HCT116 (cell line): ENCODE results near the gene PXDN. TPM values are rescaled to one million over a fixed set of nuclear protein-coding genes. Genes with fewer than 3 reads are reported as not detected.

ENCODE experiments used
- ATAC-seq: fragments of 200-7000 bp; cut with Tn5 transposase; 2 replicates; pipeline ENCODE4 v1.9.1; 2020; ENCODE audit warnings: mild to moderate bottlenecking, moderate library complexity
- BruUV-seq: library from RNA; stranded (reverse); fragments of 400-500 nt; replicated peaks from 2 replicates; lab custom pipeline; 2021; lab: Mats Ljungman, UMichigan
- CTCF ChIA-PET: fragments of 300-600 bp; sonication (Branson Sonifier 250); formaldehyde crosslinking; loops from one replicate; lab custom pipeline; 2021; ENCODE audit warnings: antibody characterized with exemption; lab: Charles Lee
- POLR2A ChIA-PET: fragments of 300-600, 350-600 bp; sonication (Branson Sonifier 250); formaldehyde crosslinking; loops from one replicate; lab custom pipeline; 2021; ENCODE audit warnings: antibody characterized with exemption; lab: Charles Lee
- RAD21 ChIA-PET, 2 experiments: fragments of 300-600 bp; sonication (Branson Sonifier 250); formaldehyde crosslinking; loops; one replicate each; lab custom pipeline; 2023; ENCODE audit warnings: low total read pairs in 2 of 2; ENCODE audit not compliant: uncharacterized antibody in 2 of 2, unreplicated experiment in 2 of 2, low non-redundant PET in 1 of 2; lab: Charles Lee
- DNase-seq: peaks from one replicate; pipeline ENCODE4 v3.0.0-alpha.2; 2010; ENCODE audit warnings: low read depth, low spot score
- H2AFZ ChIP-seq: fragments of 200-600 bp; shearing (Covaris generic), sonication (generic); 2 replicates; pipeline ENCODE4 v1.6.1; 2017; ENCODE audit warnings: low read depth, mixed run types, mixed read lengths, antibody characterized with exemption, low read length; ENCODE audit not compliant: poor library complexity, severe bottlenecking
- H3K27ac ChIP-seq: 2 replicates; pipeline ENCODE4 v1.5.1; 2012; ENCODE audit warnings: low read depth, low read length
- H3K27me3 ChIP-seq: fragments of 200-600 bp; sonication (generic); 2 replicates; pipeline ENCODE4 v1.6.1; 2016; ENCODE audit warnings: mixed run types, low read length, mixed read lengths; ENCODE audit not compliant: insufficient read depth
- H3K36me3 ChIP-seq, 2 experiments: fragments of 200-500 bp in 1 of 2; fragments of 200-600 bp in 1 of 2; sonication (Bioruptor generic) in 1 of 2; sonication (generic) in 1 of 2; 2 replicates each; pipeline versions ENCODE4 v1.5.1 to v1.6.1; 2014 to 2016; ENCODE audit warnings: low read length in 2 of 2, inconsistent platforms in 1 of 2, mixed read lengths in 1 of 2, mixed run types in 1 of 2; ENCODE audit not compliant: insufficient read depth in 2 of 2, control insufficient read depth in 1 of 2
- H3K4me1 ChIP-seq, 2 experiments: fragments of 200-600 bp in 1 of 2; sonication (generic) in 1 of 2; 2 replicates each; pipeline versions ENCODE4 v1.5.1 to v1.6.1; 2012 to 2017; ENCODE audit warnings: low read length in 2 of 2, inconsistent platforms in 1 of 2, mild to moderate bottlenecking in 1 of 2, mixed read lengths in 1 of 2, mixed run types in 1 of 2, moderate library complexity in 1 of 2; ENCODE audit not compliant: insufficient read depth in 2 of 2, control insufficient read depth in 1 of 2
- H3K4me2 ChIP-seq: fragments of 200-600 bp; sonication (generic); 2 replicates; pipeline ENCODE4 v1.6.1; 2017; ENCODE audit warnings: mixed run types, low read length, mixed read lengths
- H3K4me3 ChIP-seq, 2 experiments: fragments of 200-600 bp in 1 of 2; sonication (generic) in 1 of 2; replicated peaks in 1 of 2; 2 replicates each; pipeline ENCODE4 v1.5.1; 2011 to 2016; ENCODE audit warnings: low read length in 2 of 2, control low read depth in 1 of 2, low read depth in 1 of 2, mild to moderate bottlenecking in 1 of 2, mixed read lengths in 1 of 2, mixed run types in 1 of 2
- H3K79me2 ChIP-seq: fragments of 200-600 bp; sonication (generic); 2 replicates; pipeline ENCODE4 v1.6.1; 2017; ENCODE audit warnings: mild to moderate bottlenecking, mixed run types, low read length, moderate library complexity, mixed read lengths; ENCODE audit not compliant: insufficient read depth
- H3K9ac ChIP-seq: fragments of 200-600 bp; sonication (generic); 2 replicates; pipeline ENCODE4 v1.6.1; 2016; ENCODE audit warnings: low read length, mixed read lengths
- H3K9me2 ChIP-seq: fragments of 200-600 bp; sonication (generic), shearing (Covaris generic); 2 replicates; pipeline ENCODE4 v1.6.1; 2017; ENCODE audit warnings: mixed run types, mild to moderate bottlenecking, moderate library complexity; ENCODE audit not compliant: insufficient read depth
- H3K9me3 ChIP-seq, 2 experiments: fragments of 200-500 bp in 1 of 2; fragments of 200-600 bp in 1 of 2; sonication (Bioruptor generic) in 1 of 2; sonication (generic) in 1 of 2; 2 replicates each; pipeline ENCODE4 v1.6.1; 2014 to 2017; ENCODE audit warnings: low read length in 2 of 2, mixed read lengths in 2 of 2, inconsistent platforms in 1 of 2, low read depth in 1 of 2, mild to moderate bottlenecking in 1 of 2, mixed run types in 1 of 2, moderate library complexity in 1 of 2; ENCODE audit not compliant: control insufficient read depth in 1 of 2, insufficient read depth in 1 of 2
- H4K20me1 ChIP-seq: fragments of 200-600 bp; sonication (generic), shearing (Covaris generic); 2 replicates; pipeline ENCODE4 v1.6.1; 2017; ENCODE audit warnings: mixed run types, mild to moderate bottlenecking, moderate library complexity; ENCODE audit not compliant: insufficient read depth
- JUND ChIP-seq: IDR thresholded peaks from 2 replicates; pipeline ENCODE4 v1.6.1; 2012
- MAX ChIP-seq: IDR thresholded peaks from 2 replicates; pipeline ENCODE4 v1.6.1; 2012
- POLR2A ChIP-seq: IDR thresholded peaks from 2 replicates; pipeline ENCODE4 v1.7.0; 2011; ENCODE audit warnings: borderline replicate concordance; ENCODE audit not compliant: insufficient read depth, insufficient read length; ENCODE audit errors: extremely low read depth
- ZBTB33 ChIP-seq: IDR thresholded peaks from 2 replicates; pipeline ENCODE4 v1.6.1; 2011; ENCODE audit warnings: mild to moderate bottlenecking, low read length, moderate library complexity; ENCODE audit not compliant: insufficient replicate concordance; ENCODE audit errors: extremely low read depth
- ZFX ChIP-seq: fragments of 450-650 bp; IDR thresholded peaks from 2 replicates; pipeline ENCODE4 v1.6.1; 2017
- intact Hi-C: fragments of 100-400 bp; cut with micrococcal nuclease; formaldehyde crosslinking; loops from 2 replicates; pipeline ENCODE4 v1.10.0; 2022
- total RNA-seq: library from RNA; stranded (reverse); gene quantifications from one replicate; pipeline ENCODE4 v1.2.1, GENCODE V29; 2021; ENCODE audit not compliant: unreplicated experiment

The PXDN gene
- total RNA-seq, 1 experiment from 2014 or later: 10.7 TPM

GRCh38 chr2:1586923-1587840 is 157.1 kb downstream of the PXDN start (continued):
- no peak for TF ChIP-seq POLR2A

- ATAC-seq (no peak), DNase-seq (no peak)
- POLR2A ChIA-PET: no interaction called here
- RAD21 ChIA-PET: no interaction called here
- H3K36me3 ChIP-seq: no peaks in the 10 kb centered on the region
- no peaks in the 10 kb centered on the region for H4K20me1 ChIP-seq
- intact Hi-C loops: no loop called here
- no peaks in the 10 kb centered on the region for H3K9me3 ChIP-seq
- no TSS peak for BruUV-seq
- no peak overlapping the region for H3K9ac ChIP-seq
- no peaks in the 10 kb centered on the region for H3K9me2 ChIP-seq
- H3K79me2 ChIP-seq: no peaks in the 10 kb centered on the region
- H3K27me3 ChIP-seq: peaks cover 51% of the 10 kb centered on the region
- H2AFZ ChIP-seq: no peak overlapping the region
- H3K4me3 ChIP-seq: no peak overlapping the region
- no peak overlapping the region for H3K27ac ChIP-seq
- no peak overlapping the region for H3K4me2 ChIP-seq
- no peaks in the 10 kb centered on the region for H3K4me1 ChIP-seq
- CTCF ChIA-PET: no interaction called here
- TF ChIP-seq ZBTB33: no peak
- TF ChIP-seq ZFX: no peak
- TF ChIP-seq MAX: no peak
- no peak for TF ChIP-seq JUND
- TF ChIP-seq, all 23 proteins: peak for 0
Observed at GRCh38 chr2:1586251-1586922, 157.9 kb downstream of the PXDN start.
